ENCODE results near the gene FAM181B.

FAM181B gene, protein sequence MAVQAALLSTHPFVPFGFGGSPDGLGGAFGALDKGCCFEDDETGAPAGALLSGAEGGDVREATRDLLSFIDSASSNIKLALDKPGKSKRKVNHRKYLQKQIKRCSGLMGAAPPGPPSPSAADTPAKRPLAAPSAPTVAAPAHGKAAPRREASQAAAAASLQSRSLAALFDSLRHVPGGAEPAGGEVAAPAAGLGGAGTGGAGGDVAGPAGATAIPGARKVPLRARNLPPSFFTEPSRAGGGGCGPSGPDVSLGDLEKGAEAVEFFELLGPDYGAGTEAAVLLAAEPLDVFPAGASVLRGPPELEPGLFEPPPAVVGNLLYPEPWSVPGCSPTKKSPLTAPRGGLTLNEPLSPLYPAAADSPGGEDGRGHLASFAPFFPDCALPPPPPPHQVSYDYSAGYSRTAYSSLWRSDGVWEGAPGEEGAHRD

GRCh38 chr11:82733444-82734119 is at the start of gene FAM181B:
Gene FAM181B (minus strand): TSS chr11:82733864. CDS start chr11:82733729, 135 bp downstream.
- DNase-seq, result peak; percentile 18

DNA sequence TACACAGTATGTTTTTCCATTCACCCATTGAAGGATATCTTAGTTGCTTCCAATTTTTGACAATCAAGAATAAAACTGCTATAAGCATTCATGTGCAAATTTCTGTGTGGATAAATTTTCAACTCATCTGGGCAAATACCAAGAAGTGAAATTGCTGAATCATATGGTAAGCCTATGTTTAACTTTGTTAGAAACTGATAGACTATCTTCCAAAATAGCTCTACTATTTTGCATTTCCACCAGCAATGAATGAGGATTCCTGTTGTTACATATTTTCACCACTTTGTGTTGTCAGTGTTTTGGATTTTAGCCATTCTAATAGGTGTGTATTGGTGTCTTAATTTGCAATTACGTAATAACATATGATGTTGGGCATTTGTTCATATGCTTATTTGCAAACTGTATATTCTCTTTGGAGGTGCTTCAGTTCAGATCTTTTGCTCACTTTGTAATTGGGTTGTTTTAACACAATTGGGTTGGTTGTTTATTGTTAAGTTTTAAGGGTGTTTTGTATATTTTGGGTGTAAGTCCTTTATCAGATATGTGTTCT is 49.2 kb upstream of the FAM181B start:
- DNase-seq, result no peak

GRCh38 chr11:82778776-82779175 is 45.1 kb upstream of the FAM181B start:
- no peak for DNase-seq

DNA sequence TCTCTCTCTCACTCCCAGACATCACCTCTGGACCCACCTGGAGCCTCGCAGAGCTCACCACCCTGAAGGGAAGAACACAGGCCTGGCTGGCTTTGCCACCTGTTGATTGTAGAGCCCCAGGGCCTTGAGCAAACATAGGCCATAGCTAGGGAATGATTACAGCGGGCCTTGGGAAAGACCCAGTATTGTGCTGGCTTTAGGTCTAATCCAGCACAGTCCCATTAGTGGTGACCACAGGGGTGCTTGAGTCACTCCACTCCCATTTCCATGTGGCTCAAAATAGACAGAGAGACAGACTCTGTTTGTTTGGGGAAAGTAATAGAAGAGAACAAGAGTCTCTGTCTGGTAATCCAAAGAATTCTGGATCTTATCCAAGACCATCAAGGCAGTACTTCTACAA is 42.7 kb upstream of the FAM181B start:
- no peak for DNase-seq

DNA sequence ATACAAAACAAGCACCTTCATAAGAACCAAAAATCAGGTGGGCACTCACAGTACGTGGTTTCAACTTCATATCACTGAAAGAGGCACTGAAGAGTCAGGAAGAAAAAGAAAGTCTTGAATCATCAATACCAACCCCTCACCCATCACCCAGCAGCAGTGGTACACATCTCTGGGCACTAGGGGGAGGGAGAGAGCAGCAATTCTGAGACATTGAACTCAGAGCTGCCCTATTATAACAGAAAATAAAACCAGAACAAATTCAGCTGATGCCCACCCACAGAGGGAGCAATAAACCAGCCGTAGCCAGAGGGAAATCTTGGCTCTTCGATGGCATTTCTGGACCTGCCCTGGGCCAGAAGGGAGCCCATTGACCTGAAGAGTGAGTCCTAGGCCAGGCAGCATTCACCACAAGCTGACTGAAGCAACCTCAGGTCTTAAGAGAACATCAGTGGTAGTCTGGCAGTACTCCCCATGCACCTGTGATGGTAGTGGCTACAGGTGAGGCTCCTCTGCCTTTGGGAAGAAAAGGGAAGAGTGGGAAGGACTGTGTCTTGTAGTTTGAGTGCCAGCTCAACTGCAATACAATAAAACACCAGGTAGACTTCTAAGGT is 42.2 kb upstream of the FAM181B start:
- DNase-seq, result peak; percentile 54

DNA sequence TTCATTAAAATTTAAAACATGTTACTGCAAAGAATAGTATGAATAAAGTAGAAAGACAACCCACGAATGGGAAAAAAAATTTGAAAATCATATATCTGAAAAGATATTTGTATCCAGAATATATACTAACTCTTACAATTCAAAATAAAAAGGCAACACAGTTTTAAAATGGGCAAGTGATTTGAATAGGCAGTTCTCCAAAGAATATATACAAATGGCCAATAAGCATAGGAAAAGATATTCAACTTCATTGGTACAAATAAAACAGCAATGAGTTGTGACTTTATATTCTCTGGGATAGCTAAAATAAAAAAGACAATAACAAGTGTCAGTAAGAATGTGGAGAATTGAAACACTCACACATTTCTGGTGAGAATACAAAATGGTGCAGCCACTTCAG is 41.6 kb upstream of the FAM181B start:
- no peak for DNase-seq

- DNase-seq, result no peak
These were observed 38.1 kb upstream of the FAM181B start for GRCh38 chr11:82771781-82772180.

DNA sequence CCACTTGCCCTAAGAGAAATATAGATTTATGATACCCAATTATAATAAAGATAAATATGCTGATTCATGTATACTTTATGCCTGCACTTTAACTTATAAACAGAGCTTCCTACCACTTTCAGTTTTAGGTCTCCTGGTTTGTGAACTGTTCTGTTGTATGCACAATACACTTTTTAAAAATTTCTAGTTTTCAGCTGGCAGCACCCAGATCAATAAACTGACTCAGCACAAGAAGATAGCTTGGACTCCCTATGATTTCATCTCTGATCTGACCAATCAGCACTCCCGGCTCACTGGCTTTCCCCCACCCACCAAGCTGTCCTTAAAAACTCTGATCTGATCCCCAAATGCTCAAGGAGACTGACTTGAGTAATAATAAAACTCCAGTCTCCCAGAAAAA is 33.5 kb upstream of the FAM181B start:
- peak; percentile 13 for DNase-seq

DNA sequence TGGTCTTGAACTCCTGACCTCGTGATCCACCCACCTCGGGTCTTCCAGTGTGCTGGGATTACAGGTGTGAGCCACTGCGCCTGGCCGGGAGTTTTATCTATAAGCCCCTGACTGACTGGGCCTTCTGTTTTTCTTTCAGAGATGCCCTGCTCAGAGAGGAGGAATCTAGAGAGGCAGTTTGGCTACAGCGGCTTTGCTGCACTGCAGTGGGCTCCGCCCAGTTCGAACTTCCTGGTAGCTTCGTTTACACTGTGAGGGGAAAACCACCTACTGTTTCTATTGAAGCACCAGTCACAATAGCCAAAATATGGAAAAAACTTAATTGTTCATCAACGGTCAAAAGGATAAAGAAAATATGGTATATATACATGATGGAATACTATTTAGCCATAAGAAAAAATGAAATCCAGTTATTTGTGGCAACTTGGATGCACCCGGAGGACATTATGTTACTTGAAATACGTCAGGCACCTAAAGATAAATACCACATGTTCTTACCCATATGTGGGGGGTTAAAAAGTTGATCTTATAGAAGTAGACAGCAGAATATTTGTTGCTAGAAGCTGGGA is 31.9 kb upstream of the FAM181B start:
- DNase-seq, result peak; percentile 2

- DNase-seq, result no peak
These were observed 29.5 kb upstream of the FAM181B start for GRCh38 chr11:82763167-82763566.

DNA sequence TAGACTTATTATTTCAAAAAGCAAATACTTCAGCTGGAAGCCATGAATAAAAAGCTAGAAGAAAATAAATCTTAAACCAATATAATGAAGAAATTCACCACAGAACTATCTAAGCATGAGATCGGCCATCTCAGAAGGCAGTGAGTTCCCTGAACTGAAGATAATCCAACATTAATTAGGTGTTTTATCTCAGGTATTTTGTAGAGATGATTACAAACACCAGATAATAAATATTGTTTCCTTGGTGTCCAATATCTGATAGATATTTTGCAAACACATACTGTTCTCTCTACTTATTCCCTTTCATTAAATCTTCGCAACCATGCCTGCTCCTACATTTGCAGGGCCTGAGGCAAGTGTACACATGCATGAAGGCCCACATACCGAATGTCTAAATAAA is 26.0 kb upstream of the FAM181B start:
- DNase-seq, result no peak

- no peak for DNase-seq
These were observed 24.1 kb upstream of the FAM181B start for GRCh38 chr11:82757660-82758357.

GRCh38 chr11:82756765-82757639 is 23.3 kb upstream of the FAM181B start:
- DNase-seq, result no peak

DNA sequence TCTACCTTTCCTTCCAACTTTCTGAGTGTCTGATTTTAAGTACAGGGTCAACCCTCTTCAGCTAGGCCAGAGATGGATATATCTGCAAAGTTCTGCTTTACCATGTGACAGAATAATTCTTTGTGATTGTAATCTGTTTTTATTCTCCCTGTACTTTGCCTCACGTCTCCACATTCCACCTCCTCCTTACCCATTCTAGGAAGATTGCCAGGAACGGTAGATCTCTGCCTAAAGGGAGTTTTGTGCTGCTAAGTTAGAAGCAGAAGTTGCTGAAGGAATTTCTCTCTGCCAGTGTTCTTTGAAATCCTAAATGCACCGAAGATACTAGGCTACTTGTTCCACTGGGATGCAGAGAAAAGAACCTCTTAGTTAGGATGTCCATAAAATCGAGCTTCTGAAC is 20.7 kb upstream of the FAM181B start:
- no peak for DNase-seq

- no peak for DNase-seq
These were observed 20.3 kb upstream of the FAM181B start for GRCh38 chr11:82753921-82754320.

DNA sequence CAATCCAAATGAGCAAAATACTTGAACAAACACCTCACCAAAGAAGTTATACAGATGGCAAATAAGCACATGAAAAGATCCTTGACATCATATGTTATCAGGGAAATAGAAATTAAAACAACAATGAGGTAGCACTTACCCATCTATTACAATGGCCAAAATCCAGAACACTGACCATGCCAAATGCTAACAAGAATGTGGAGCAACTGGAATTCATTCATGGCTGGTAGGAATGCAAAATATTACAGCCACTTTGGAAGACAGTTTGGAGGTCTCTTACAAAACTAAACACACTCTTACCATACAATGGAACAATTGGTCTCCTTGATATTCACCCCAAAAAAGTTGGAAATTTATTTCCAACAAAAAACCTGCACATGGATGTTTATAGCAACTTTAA is 19.1 kb upstream of the FAM181B start:
- DNase-seq, result no peak

DNA sequence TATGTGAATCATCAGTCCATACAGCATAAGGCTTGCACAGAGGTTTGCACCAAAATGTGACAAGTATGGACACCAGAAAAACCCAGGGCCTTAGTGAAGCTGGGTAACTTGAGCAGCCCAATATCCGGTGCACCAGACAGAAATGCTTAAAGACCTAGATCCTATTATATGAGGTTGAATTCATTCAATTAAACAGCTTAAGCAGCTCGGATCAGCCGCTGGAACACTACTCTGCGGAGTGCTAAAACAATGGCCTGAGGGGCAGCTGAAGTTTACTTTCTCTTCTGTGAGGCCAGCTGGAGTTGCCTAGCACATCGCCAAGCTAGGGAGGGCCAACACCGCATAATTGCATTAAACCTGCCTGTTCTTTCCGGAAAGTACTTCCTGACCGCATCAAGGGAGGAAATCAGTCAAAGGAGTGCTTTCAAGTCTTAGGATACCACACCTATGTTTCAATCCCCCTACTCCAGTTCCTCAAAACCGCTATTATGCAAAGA is 17.0 kb upstream of the FAM181B start:
- peak; percentile 43 for DNase-seq

- DNase-seq, result no peak
These were observed 13.8 kb upstream of the FAM181B start for GRCh38 chr11:82747471-82747870.

DNA sequence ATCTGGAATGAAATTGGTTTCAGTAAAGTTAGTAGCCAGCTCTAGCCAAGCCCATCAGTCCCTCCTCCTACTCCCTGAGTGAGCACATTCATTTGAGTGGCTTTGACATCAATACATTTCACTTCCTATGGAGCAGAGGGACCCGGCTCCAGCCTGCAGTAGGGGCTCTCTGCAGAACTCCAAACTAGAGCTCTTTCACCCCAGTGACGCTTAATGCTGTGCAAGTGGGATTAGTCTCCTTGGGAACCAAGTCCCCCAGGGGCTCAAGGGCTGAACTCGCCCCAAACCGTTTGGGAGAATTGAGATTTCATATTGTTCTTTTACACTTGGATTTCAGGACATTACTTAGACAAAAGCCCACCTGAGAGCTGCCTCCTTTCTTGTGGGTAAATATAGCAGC is 4.4 kb upstream of the FAM181B start:
- no peak for DNase-seq

DNA sequence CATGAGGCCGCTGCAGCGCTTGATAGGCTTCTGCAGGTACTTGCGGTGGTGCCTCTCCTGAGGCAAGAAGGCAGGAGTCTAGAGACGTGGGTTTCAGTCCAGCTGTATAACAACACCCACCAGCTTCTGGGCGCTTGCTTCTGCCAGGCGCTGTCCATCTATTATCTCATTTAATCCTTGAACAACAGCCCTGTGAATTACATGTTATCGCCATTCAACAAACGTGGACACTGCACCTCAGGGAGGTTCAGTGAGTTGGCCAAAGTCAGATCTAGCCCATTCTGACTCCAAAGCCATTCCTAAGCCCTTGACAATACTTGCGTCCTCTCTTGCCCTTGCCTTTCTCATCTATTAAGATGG is 436 bp upstream of the FAM181B start:
- DNase-seq, result no peak

GRCh38 chr11:82732734-82733443 is 775 bp downstream of the FAM181B start:
- no peak for DNase-seq

Data from activated CD4-positive, alpha-beta T cell treated with anti-CD3 and anti-CD28 coated beads, Interleukin-10, Interleukin-2, amounts not matched to agents 100 ng/mL and 50 ng/mL, durations not matched to agents 16 hours and 8 hours (primary cell).